ENCODE measurements around the gene SLC4A3.
"Not testable (repeated sequence)": the region's sequence is repeated elsewhere in the genome, so short reads cannot be mapped to it uniquely, and the experiment has no call there.

The SLC4A3 gene

GRCh38 chr2:219648176-219648575, 20.7 kb downstream of the SLC4A3 start:
- H3K36me3 ChIP-seq (ENCODE audit: insufficient read depth, low read length) = no peaks in the 10 kb centered on the region
- ATAC-seq (ENCODE audit: insufficient read depth, low read depth) (no peak), DNase-seq (no peak)
- H3K9ac ChIP-seq (ENCODE audit: low read depth, low read length) = no peak overlapping the region
- H3K79me2 ChIP-seq (ENCODE audit: insufficient read depth, low read length) = no peaks in the 10 kb centered on the region
- TF ChIP-seq EZH2 (IDR thresholded peaks at IDR 0.05; ENCODE audit: borderline replicate concordance, low read depth, low read length, severe bottlenecking) = no peak
- TF ChIP-seq, protein P1, sequence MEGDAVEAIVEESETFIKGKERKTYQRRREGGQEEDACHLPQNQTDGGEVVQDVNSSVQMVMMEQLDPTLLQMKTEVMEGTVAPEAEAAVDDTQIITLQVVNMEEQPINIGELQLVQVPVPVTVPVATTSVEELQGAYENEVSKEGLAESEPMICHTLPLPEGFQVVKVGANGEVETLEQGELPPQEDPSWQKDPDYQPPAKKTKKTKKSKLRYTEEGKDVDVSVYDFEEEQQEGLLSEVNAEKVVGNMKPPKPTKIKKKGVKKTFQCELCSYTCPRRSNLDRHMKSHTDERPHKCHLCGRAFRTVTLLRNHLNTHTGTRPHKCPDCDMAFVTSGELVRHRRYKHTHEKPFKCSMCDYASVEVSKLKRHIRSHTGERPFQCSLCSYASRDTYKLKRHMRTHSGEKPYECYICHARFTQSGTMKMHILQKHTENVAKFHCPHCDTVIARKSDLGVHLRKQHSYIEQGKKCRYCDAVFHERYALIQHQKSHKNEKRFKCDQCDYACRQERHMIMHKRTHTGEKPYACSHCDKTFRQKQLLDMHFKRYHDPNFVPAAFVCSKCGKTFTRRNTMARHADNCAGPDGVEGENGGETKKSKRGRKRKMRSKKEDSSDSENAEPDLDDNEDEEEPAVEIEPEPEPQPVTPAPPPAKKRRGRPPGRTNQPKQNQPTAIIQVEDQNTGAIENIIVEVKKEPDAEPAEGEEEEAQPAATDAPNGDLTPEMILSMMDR (IDR thresholded peaks at IDR 0.05; ENCODE audit: borderline replicate concordance, extremely low read depth, low read length, poor library complexity, severe bottlenecking) = no peak
- H3K27me3 ChIP-seq (ENCODE audit: insufficient read depth, low read length, poor library complexity) = peaks cover 20% of the 10 kb centered on the region
- H3K9me3 ChIP-seq (ENCODE audit: insufficient read depth, low read length, severe bottlenecking) = no peaks in the 10 kb centered on the region
- H3K27ac ChIP-seq (ENCODE audit: low read length) = no peak overlapping the region
- no peaks in the 10 kb centered on the region for H3K4me1 ChIP-seq (ENCODE audit: insufficient read depth, low read length)
- no peak overlapping the region for H2AFZ ChIP-seq (ENCODE audit: low read depth, low read length)
- no peak overlapping the region for H3K4me2 ChIP-seq (ENCODE audit: insufficient read depth, low read length)
- H3K4me3 ChIP-seq (ENCODE audit: low read depth in 1 of 2, low read length in 2 of 2) = no peak overlapping the region
- H4K20me1 ChIP-seq (ENCODE audit: insufficient read depth, low read length) = no peaks in the 10 kb centered on the region

GRCh38 chr2:219648963-219649362, 21.5 kb downstream of the SLC4A3 start:
- no peak for DNase-seq
- Histone ChIP-seq H3K9ac (ENCODE audit: low read depth, low read length) (no peak overlapping the region), H3K4me2 (ENCODE audit: insufficient read depth, low read length) (no peak overlapping the region), H2AFZ (ENCODE audit: low read depth, low read length) (no peak overlapping the region), H3K9me3 (ENCODE audit: insufficient read depth, low read length, severe bottlenecking) (no peaks in the 10 kb centered on the region), H3K36me3 (ENCODE audit: insufficient read depth, low read length) (no peaks in the 10 kb centered on the region), H3K4me3 (ENCODE audit: low read depth in 1 of 2, low read length in 2 of 2) (no peak overlapping the region), H3K27me3 (ENCODE audit: insufficient read depth, low read length, poor library complexity) (peaks cover 20% of the 10 kb centered on the region), H4K20me1 (ENCODE audit: insufficient read depth, low read length) (no peaks in the 10 kb centered on the region), H3K27ac (ENCODE audit: low read length) (no peak overlapping the region), H3K4me1 (ENCODE audit: insufficient read depth, low read length) (no peaks in the 10 kb centered on the region), H3K79me2 (ENCODE audit: insufficient read depth, low read length) (no peaks in the 10 kb centered on the region)
- TF ChIP-seq, protein P1 (IDR thresholded peaks at IDR 0.05; ENCODE audit: borderline replicate concordance, extremely low read depth, low read length, poor library complexity, severe bottlenecking) = no peak
- TF ChIP-seq EZH2 (IDR thresholded peaks at IDR 0.05; ENCODE audit: borderline replicate concordance, low read depth, low read length, severe bottlenecking) = no peak
- no peak for ATAC-seq (ENCODE audit: insufficient read depth, low read depth)

DNA sequence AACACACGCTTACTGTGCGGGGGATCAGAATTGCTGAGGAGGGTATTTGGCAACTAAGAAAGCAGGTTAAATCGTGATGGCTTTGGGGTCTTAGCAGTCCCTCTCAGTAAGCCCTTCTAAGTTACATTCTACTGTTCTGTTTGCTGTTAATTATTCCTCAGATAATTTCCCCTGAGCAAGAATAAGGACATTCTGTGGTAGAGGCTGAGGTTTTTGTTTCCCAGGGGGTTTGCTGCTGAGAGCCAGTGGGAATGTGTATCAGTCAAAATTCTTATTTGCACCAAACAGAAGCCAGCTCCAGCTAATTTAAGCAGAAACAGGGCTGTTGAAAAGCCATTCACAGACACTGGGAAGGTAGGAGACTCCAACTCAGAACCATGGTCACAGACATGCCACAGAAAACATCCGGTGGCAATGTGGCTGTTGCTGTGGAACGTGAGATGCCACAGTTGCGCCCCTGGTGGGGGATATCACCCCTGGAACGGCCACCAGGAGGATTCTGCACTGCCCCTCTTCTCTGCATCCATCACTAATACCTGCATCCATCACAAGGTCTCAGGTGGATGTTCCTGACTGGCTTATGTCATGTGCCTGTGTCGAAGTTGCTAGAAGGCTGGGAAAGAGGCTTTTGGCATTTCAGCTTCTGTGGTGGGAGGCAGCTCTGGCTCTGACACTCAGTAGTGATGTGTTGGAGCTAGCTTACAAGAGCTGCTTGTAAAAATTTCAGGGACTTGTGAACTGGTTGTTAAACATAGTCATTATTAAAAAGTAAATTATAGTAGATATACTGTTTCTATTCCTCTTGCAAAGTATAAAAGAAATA, 23.2 kb downstream of the SLC4A3 start:
- H2AFZ ChIP-seq (ENCODE audit: low read depth, low read length) = no peak overlapping the region
- H3K27ac ChIP-seq (ENCODE audit: low read length) = no peak overlapping the region
- ATAC-seq (ENCODE audit: insufficient read depth, low read depth) = no peak
- TF ChIP-seq EZH2 (IDR thresholded peaks at IDR 0.05; ENCODE audit: borderline replicate concordance, low read depth, low read length, severe bottlenecking) = no peak
- TF ChIP-seq, protein P1 (IDR thresholded peaks at IDR 0.05; ENCODE audit: borderline replicate concordance, extremely low read depth, low read length, poor library complexity, severe bottlenecking) = no peak
- H3K9me3 ChIP-seq (ENCODE audit: insufficient read depth, low read length, severe bottlenecking) = no peaks in the 10 kb centered on the region
- no peak overlapping the region for H3K4me2 ChIP-seq (ENCODE audit: insufficient read depth, low read length)
- H3K9ac ChIP-seq (ENCODE audit: low read depth, low read length) = no peak overlapping the region
- H3K4me1 ChIP-seq (ENCODE audit: insufficient read depth, low read length) = no peaks in the 10 kb centered on the region
- no peaks in the 10 kb centered on the region for H4K20me1 ChIP-seq (ENCODE audit: insufficient read depth, low read length)
- peaks cover 24% of the 10 kb centered on the region for H3K27me3 ChIP-seq (ENCODE audit: insufficient read depth, low read length, poor library complexity)
- no peaks in the 10 kb centered on the region for H3K36me3 ChIP-seq (ENCODE audit: insufficient read depth, low read length)
- H3K4me3 ChIP-seq (ENCODE audit: low read depth in 1 of 2, low read length in 2 of 2) = no peak overlapping the region
- H3K79me2 ChIP-seq (ENCODE audit: insufficient read depth, low read length) = no peaks in the 10 kb centered on the region
- no peak for DNase-seq

DNA sequence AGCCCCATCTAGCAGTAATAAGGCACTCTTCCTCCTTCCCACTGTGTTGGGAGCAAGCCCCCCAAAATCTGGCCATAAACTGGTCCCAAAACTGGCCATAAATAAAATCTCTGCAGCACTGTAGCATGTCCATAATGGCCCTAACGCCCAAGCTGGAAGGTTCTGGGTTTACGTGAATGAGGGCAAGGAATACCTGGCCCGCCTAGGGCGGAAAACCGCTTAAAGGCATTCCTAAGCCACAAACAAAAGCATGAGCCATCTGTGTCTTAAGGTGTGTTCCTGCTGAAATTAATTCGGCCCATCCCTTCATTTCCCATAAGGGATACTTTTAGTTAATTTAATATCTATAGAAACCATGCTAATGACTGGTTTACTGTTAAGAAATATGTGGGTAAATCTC, 24.2 kb downstream of the SLC4A3 start:
- H2AFZ ChIP-seq (ENCODE audit: low read depth, low read length); H3K9ac ChIP-seq (ENCODE audit: low read depth, low read length); H3K27ac ChIP-seq (ENCODE audit: low read length); H3K4me2 ChIP-seq (ENCODE audit: insufficient read depth, low read length); H3K4me1 ChIP-seq (ENCODE audit: insufficient read depth, low read length); H3K9me3 ChIP-seq (ENCODE audit: insufficient read depth, low read length, severe bottlenecking); DNase-seq; H3K79me2 ChIP-seq (ENCODE audit: insufficient read depth, low read length); H4K20me1 ChIP-seq (ENCODE audit: insufficient read depth, low read length); ATAC-seq (ENCODE audit: insufficient read depth, low read depth); H3K4me3 ChIP-seq (ENCODE audit: low read depth in 1 of 2, low read length in 2 of 2); H3K36me3 ChIP-seq (ENCODE audit: insufficient read depth, low read length): not testable (repeated sequence)
- H3K27me3 ChIP-seq (ENCODE audit: insufficient read depth, low read length, poor library complexity) = peaks cover 24% of the 10 kb centered on the region

Data from DND-41 (cell line).